GM19324 (cell line): ENCODE data around the gene MRPL49.
"Not testable (repeated sequence)": the region's sequence is repeated elsewhere in the genome, so short reads cannot be mapped to it uniquely, and the experiment has no call there.

Experiments
- ATAC-seq: cut with Tn5 transposase; IDR thresholded peaks from one replicate; pipeline ENCODE4 v1.9.1; 2021; ENCODE audit warnings: mild to moderate bottlenecking, moderate library complexity; ENCODE audit not compliant: unreplicated experiment, low FRiP score

Gene MRPL49

GRCh38 chr11:65160643-65161042 lies 38.5 kb downstream of the MRPL49 start:
- ATAC-seq = no peak

GRCh38 chr11:65163684-65164083 lies 41.6 kb downstream of the MRPL49 start:
- no peak for ATAC-seq

- ATAC-seq = no peak
Measured at GRCh38 chr11:65165410-65166317, 43.5 kb downstream of the MRPL49 start.

- no peak for ATAC-seq
Measured at GRCh38 chr11:65166893-65167292, 44.8 kb downstream of the MRPL49 start.

GRCh38 chr11:65167656-65168055 lies 45.5 kb downstream of the MRPL49 start:
- no peak for ATAC-seq

GRCh38 chr11:65169164-65169641 lies 47.1 kb downstream of the MRPL49 start:
- no peak for ATAC-seq

- ATAC-seq = no peak
Measured at GRCh38 chr11:65170058-65170534, 48.0 kb downstream of the MRPL49 start, which contains the start of gene SPDYC. SPDYC (plus strand) TSS chr11:65170233; CDS start chr11:65171358, 1,125 bp downstream.

- ATAC-seq = no peak
Measured at GRCh38 chr11:65172600-65172999, 50.5 kb downstream of the MRPL49 start.

GRCh38 chr11:65174571-65175010 lies 52.5 kb downstream of the MRPL49 start:
- ATAC-seq = not testable (repeated sequence)
